ENCODE data around the gene PLLP.

The PLLP gene, protein sequence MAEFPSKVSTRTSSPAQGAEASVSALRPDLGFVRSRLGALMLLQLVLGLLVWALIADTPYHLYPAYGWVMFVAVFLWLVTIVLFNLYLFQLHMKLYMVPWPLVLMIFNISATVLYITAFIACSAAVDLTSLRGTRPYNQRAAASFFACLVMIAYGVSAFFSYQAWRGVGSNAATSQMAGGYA

DNA sequence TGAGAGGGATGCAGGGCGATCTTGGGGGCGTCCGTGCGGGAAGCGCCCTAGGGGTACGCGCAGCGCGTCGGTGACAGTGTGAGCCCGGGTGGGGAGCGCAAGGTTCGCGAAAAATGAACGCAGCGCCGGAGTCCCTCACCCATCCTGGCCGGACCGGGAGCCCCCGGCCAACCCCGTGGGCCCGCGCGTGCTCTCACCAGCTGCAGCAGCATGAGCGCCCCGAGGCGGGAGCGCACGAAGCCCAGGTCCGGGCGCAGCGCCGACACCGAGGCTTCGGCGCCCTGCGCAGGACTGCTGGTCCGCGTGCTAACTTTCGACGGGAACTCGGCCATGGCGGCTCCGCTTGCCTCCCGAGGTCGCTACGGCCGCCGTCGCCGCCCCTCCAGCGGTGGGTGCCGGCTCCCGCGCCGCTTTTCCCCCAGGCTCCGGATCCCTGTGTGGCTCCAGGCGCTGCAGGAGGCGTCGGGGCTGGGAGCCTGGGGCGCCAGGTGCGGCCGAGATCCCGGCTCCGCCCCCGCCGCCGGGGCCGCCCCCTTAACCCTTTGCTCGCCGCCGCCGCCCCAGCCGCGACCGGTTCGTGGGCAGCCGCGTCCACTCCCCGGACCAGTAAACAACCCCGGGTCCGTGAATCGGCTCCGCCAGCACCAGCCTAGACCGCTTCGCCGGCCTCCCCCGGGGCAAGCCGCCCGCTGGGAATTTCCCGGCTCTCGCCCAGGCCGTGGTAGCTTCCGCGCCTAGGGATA lies at the start of gene PLLP:
PLLP (minus strand) TSS at position 464 of the 743 bp plus-strand sequence; CDS start at position 332, 132 bp downstream.
- DNase-seq: no peak

DNA sequence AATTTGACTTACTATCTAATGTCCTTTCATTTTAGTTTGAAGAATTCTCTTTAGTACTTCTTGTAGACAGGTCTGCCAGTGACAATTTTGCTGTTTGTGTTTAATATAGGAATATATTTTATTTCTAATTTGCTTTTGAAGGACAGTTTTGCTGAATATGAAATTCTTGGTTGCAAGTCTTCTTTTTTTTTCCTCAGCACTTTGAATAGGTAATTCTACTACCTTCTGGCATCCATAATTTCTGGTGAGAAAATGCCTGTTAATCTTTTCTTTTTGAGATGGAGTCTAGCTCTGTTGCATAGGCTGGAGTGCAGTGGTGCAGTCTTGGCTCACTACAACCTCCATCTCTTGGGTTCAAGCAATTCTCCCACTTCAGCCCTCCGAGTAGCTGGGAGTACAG lies 48.9 kb upstream of the PLLP start:
- DNase-seq: no peak

DNA sequence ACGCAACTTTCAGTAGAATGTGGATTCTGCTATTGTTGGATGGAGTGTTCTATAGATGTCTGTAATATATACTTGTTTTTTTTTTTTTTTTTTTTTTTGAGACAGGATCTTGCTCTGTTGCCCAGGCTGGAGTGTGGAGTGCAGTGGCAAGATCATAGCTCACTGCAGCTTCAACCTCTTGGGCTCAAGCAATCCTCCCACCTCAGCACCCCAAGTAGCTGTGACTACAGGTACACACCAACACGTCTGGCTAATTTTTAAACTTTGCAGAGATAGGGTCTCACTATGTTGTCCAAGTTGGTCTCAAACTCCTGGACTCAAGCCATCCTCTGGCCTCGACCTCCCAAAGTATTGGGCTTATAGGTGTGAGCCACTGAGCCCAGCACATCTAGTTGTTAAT lies 46.9 kb upstream of the PLLP start:
- DNase-seq: no peak

DNA sequence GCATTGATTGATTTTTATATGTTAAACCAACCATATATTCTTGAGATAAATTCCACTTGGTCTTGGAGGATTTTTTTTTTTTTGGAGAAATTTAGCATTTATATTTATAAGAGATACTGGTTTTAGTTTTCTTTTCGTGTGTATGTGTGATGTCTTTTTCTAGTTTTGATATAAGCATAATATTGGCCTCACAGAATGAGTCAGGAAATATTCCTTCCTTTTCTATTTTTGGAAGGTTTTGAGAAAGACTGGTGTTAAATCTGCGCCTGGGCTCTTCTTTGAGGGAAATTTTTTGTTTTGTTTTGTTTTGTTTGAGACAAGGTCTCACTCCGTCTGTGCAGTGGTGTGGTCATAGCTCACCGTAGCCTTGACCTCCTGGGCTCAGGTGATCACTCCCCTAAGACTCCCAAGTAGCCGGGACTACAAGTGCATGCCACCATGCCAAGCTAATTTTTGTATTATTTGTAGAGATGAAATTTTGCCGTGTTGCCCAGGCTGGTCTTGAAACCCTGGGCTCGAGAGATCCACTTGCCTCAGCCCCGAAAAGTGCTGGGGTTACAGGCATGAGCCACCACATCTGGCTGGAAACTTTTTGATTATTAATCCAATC lies 45.4 kb upstream of the PLLP start:
- DNase-seq: no peak

DNA sequence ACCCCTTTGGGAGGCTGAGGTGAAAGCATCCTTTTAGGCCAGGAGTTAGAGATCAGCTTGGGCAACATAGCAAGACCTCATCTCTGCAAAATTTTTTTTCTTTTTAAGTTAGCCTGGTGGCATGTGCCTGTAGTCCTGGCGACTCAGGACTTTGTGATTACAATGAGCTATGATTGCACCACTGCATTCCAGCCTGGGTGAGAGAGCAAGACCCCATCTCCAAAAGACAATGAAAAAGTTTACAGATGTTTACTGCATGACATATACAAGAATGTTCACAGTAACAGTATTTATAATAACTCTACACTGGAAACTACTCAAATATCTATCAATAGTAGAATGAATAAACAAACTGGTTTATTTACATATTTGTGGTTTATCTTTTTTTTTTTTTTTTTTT lies 41.0 kb upstream of the PLLP start:
- no peak for DNase-seq

DNA sequence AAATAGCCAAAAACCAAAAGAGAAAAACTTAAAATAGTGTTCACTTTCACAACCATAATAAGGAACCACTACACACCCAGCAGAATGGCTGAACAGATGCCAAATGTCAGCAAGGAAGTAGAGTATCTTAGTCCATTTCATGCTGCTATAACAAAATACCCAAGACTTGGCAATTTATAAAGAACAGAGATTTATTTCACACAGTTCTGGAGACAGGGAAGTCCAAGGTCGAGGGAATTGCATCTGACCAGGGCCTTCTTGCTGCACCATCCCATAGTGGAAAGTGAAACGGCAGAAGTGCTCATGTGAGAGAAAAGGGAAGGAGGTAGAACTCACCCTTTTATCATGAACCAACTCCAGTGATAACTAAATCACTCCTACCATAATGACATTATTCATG lies 40.3 kb upstream of the PLLP start:
- no peak for DNase-seq

DNA sequence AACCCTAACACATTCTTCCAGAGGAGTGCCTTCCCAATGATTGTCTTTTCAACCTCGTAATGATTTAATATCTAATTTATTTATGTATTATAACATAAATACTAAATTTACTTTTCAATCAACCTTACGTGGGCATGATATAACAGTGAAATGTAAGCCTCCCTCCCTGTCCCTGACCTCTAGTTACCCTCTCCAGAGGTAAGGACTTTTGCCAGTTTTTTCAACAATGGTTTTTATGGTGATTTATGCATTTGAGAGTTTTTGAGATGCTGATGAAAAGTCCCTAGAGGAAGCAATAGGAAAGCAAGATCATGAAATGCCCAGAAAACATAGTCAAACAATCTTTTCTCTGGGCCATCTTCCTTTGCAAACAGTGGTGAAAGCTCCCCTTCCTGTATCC lies 35.2 kb upstream of the PLLP start:
- no peak for DNase-seq

DNA sequence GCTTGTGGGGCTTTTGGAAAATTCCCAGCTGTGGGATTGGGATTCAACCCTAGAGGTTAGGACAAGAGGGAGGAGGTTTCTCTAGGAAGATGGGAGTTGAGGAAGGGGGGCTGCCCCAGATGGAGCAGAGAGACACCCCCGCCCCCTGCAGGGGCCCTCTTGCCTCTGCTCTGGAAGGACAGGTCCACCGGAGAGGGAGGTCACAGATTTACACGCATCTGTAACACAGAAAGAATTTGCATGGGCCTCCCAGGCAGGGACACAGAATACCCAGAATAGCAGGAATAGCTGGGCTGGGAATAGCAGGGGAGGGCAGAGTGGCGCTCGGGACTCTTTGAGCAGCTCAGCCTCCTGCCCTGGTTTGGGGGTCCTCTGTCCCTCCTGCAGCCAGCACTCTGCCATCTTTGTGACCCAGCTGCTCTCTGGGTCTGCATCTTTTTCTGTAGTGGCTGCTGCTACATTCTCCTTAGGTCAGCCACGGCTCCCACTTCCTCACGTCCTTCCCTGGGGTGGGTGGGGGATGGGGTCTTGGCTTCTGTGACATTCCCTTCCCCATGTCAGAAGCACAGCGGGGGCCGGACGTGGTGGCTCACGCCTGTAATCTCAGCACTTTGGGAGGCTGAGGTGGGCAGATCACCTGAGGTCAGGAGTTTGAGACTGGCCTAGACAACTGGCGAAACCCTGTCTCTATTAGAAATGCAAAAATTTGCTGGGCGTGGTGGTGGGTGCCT lies 33.9 kb upstream of the PLLP start:
- no peak for DNase-seq

DNA sequence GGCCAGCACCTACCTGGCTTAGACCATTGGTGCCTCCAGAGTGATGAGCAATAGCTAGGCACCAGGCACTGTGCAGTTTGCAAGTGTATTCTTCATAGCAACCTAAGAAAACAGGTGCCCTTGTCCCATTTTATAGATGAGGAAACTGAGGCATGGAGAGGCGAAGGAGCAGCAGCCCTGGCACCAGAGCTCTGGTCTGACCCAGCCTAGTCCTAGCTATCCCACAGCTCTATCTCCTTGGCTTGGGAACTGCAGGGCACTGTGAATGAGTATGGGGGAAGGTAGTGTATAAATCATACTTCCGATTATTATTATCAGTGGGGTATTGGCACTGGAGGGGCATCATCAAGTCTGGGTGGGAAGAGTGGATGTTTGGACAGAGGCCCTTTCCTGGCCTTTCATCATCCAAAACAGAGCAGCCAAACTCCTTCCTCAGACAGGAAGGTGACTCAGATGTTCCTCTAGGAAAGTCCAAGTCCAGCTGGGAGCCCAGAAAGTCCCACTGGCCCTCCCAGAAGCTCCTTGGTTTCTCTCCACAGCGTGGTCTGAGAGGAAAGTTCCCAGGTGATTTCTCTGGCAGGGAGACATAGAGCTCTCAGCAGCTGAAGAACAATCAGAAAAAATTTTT lies 32.0 kb upstream of the PLLP start:
- no peak for DNase-seq

DNA sequence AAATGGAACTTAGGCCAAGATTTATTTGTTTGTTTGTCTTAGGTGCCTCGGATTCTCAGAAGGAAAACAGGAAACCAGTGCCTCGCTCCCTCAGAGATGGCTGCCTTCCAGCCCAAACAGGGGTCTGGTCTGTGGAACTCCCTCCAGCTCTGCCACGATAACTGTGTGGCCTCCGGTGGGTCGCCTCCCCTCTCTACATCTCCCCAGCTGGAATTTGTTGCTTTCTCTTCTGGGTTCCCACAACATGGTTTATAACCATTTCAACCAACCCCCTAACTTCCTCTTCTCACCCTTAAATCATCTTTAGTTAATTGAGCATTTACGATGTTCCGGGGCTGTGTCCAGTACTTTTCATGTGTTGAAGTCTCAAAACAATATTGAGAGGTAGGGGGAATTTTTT lies 30.9 kb upstream of the PLLP start:
- no peak for DNase-seq

DNA sequence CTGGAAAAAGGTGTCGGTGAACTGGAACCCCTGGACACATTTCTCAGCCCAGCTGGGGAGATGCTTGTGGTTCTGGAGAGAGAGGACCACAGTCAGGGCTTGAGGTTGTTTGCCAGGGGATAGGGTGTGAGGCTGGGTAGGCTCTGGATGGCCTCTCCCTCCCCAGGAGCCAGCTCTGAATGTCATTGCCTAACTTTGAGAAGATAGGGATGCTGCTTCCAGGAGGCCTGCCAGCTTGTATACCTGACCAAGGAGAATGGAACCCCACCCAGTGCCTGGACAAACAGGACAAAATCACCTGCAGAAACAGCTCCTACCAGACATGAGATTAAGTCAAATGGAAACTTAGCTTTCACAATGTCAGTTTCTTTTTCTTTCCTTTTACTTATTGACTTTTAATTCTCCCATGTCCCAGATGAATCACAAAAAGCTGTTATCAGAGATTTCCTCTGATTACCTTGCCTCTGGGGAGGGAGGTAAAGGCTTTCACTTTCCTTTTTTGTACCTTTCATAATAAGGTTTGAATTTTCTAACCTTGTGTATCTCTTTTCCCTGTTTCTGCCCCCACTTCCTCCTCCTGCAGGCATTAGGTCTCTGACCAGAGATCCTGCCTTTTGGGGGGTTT lies 29.8 kb upstream of the PLLP start:
- DNase-seq: no peak

DNA sequence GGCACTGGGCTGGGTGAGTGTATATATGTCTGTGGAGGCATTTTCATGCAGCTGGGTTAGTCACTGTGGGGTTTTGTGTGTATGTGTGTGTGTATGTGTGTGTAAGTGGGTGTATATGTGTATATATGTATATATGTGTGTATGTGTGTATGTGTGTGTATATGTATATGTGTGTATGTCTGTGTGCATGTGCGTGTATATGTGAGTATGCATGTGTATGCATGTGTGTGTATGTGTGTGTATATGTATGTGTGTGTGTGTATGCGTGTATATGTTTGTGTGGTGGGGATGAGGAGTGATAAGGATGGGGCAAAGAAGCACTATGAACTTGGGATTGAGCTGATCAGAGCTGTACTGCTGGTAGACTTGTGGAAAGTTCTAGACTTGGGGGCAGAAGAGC lies 29.0 kb upstream of the PLLP start:
- DNase-seq: no peak

DNA sequence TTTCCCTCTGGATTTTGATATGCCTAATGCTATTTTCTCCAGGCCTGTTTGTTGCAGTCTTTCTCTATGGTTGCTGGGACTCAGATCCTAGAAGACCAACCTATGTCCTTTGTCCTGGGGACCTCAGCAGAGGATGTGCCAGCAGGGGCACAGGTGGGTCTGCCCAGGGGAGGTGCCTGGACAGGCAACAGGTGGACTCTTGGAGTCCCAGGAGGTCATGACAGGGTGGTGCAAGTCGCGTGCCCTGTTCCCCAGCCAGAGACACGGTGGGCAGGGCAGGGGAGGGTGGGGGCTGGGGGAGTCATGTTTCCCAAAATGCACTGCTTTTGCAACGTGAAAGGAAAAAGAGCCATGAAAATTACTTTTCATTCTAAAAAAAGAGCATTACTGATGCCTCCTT lies 26.3 kb upstream of the PLLP start:
- no peak for DNase-seq

DNA sequence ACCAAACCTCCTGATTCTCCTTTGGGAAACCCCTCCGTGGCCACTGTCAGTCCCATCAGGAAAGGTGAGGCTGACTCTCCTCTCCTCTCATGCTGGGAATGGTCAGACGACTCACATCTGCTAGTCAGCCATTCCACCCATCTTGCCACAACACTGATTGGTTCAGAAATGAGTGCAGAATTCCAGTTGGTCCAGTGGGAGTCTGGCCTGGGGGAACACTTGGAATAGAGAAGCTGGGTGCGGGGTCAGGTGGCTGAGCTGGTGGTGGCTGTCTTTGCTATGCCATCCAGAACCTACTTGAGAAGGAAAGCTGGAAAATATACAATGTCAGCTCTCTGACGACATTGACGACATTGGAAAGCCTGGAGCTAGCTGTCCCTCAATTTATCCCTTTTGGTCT lies 23.6 kb upstream of the PLLP start:
- DNase-seq: no peak

DNA sequence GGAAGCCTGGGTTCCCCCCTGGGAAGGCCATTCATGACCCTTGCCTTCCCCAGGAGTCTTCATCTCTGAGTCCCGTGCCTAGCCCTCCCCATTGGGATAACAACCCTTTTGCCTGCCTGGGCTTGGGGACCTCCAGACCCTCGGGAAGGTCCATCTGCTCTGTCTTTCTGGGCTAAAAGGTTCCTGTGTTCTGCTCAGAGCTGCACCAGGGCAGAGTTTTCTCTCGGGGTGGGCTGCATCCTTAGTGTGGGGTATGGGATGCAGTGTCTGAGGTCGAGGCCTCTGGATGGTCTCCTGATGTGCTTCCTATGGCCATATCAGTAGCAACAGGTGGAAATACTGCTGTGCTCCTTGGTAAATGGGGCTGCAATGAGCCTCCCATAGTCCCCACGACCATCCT lies 22.9 kb upstream of the PLLP start:
- DNase-seq: no peak

DNA sequence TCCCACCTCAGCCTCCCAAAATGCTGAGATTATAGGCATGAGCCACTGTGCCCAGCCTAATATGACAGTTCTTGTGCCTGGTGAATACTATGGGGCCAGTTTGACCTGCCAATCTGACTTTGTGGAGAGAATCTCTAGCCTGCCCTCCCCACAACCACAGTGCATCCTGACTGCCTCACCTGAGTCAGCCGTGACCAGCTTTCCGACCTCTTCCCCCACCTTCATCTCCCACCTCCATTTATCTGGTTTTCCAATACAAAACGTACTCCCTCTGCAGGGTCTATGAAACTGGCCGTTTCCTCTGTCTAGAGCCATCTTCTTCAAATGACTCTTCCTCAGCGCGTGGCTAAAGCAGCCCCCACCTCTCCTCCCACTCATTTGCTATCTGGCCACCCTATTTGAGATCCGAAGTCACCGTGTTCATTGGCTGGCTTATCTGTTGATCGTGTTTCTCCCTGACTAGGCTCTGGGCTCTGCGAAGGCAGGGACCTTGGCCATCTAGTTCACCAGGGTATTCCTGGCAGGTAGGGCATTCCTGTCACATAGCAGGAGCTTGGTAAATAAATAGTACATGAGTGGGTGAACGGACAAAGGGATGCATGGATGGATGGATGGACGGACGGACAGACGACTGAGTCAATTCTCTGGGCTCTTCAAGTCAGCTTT lies 22.3 kb upstream of the PLLP start:
- DNase-seq: no peak

DNA sequence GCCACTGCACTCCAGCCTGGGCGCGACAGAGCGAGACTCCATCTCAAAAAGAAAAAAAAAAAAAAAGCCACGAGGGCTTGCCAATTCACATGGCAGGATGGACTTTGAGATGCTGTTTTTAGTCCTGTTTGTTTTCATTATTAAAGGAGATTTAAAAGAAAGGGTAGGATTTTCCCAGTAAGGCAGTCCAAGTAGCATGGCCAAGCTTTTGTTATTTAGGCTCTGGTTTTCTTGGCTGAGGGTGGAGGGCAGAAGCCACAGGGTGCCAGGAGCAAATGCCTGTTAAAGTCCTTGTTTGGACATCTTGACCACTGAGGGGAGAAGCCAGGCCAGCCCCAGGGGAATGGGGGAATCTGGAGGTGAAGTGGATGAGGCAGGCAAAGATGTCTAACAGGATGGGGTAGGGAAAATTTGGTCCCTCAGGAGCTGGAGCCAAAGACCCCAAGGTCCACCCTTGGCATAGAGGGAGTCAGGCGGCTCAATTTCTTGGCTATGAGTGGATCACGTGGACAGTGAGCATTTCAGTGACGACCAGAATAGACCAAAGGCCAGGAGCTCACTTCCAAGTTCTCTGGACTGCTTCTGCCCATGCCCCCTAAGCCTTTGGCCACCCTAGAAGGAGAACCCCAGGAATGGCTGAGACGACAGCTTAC lies 20.8 kb upstream of the PLLP start:
- no peak for DNase-seq

DNA sequence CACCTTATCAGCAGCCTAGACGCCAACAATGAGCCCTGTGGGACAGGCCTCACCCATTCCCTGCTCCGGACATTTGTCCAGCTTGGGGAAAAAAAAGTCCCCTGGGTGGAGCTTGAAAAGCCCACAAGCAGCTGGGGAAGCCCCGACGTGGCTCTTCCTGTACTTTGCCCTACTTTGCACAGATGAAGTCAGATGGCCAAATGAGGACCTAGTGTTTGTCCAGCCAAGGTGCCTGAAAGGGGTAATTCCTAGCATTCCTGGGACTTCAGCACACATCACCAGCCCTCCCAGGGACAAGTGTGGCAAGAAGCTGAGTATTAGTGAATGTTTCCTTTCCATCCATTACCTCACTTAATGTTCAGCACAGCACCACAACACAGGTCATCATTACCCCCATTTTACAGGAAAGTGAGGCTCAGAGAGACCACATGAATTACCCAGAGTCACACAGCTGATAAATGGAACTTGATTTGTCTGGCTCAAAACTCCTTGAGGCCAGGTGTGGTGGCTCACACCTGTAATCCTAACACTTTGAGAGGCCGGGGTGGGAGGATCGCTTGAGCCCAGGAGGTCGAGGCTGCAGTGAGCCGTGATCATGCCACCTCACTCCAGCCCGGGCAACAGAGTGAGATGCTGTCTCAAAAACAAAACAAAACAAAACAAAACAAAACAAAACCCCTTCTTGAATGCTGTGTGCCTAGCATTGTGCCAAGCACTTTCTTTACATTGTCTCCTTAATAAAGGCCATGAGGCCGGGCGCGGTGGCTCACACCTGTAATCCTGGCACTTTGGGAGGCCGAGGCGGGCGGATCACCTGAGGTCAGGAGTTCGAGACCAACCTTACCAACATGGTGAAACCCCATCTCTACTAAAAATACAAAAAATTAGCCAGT lies 19.9 kb upstream of the PLLP start:
- no peak for DNase-seq

DNA sequence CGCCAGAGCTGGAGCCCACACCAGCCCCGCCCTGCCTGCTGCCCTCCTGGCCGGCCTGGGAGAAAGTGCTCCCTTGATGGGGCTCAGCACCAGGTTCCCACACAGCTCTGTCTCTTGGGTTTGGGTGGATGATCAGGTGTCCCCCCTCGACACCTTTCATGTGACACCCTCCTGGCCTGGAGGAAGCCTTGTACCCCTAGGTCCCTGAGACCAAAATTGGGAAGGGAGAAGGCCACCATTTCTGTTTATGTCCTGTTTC lies 19.4 kb upstream of the PLLP start:
- no peak for DNase-seq

DNA sequence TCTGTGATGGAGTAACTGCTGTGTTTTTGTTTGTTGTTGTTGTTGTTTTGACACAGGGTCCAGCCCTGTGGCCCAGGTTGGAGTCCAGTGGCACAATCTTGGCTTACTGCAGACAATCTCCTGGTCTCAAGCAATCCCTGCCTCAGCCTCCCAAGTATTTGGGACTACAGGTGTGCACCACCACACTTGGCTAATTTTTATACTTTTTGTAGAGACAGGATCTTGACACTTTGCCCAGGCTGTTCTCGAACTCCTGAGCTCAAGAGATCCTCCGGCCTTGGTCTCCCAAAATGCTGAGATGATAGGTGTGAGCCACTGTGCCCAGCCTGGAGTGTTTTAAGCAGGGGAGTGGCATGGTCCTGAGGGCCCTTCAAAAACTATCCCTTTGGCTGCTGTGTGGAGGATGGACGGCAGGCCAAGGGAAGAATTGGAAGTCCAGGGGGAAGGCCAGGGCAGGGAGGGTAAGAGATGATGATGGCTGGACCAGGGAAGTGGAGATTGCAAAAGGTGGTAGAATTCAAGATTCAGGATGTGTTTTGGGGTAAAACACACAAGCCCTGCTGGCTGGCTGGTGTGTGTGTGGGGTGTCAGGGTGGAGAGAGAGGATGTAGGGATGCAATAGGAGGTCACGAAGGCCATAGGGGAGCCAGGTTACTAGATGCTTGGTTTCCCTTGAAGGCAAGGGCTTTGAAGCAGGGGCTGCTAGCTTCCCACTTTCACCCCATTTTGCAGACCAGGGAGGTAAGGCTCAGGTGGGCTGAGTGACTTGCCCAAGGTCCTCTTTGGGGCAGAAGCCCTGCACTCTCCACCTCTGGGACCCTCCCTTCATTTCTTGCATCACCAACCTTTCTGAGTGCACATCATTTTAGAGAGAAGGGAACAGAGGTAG lies 18.8 kb upstream of the PLLP start:
- DNase-seq: no peak

Measured in stimulated activated CD4-positive, alpha-beta T cell treated with anti-CD3 and anti-CD28 coated beads, Interleukin-1b, Interleukin-23, amount 100 ng/mL, for 48 hours (primary cell).